HCEC 1CT (cell line): Measurements from ENCODE around the gene PKIB.
"Not testable (repeated sequence)": the region's sequence is repeated elsewhere in the genome, so short reads cannot be mapped to it uniquely, and the experiment has no call there.

ENCODE experiments used
- DNase-seq: peaks from one replicate; pipeline ENCODE4 v3.0.0-alpha.2; 2017

Gene PKIB

GRCh38 chr6:122713138-122713537 is 102.9 kb downstream of the PKIB start:
- no peak for DNase-seq

GRCh38 chr6:122714059-122714458 is 103.9 kb downstream of the PKIB start:
- no peak for DNase-seq

- peak; percentile 89 for DNase-seq
These were observed 105.5 kb downstream of the PKIB start for GRCh38 chr6:122715725-122716124.

GRCh38 chr6:122717350-122717749 is 107.1 kb downstream of the PKIB start:
- peak; percentile 81 for DNase-seq

- DNase-seq, result no peak
These were observed 108.4 kb downstream of the PKIB start for GRCh38 chr6:122718616-122719015.

GRCh38 chr6:122719176-122719575 is 109.0 kb downstream of the PKIB start:
- DNase-seq, result no peak

GRCh38 chr6:122722746-122723145 is 112.5 kb downstream of the PKIB start:
- peak; percentile 78 for DNase-seq

GRCh38 chr6:122726649-122727048 is 116.4 kb downstream of the PKIB start:
- DNase-seq, result peak; percentile 39

GRCh38 chr6:122727244-122727643 is 117.0 kb downstream of the PKIB start:
- no peak for DNase-seq

- DNase-seq, result no peak
These were observed 120.1 kb downstream of the PKIB start for GRCh38 chr6:122730334-122730733.

- peak; percentile 46 for DNase-seq
These were observed 120.7 kb downstream of the PKIB start for GRCh38 chr6:122730775-122731386.

- no peak for DNase-seq
These were observed 123.1 kb downstream of the PKIB start for GRCh38 chr6:122733259-122733658.

- DNase-seq, result no peak
These were observed 124.6 kb downstream of the PKIB start for GRCh38 chr6:122734529-122735395.

- DNase-seq, result no peak
These were observed 125.4 kb downstream of the PKIB start for GRCh38 chr6:122735582-122735981.

GRCh38 chr6:122736163-122736562 is 126.0 kb downstream of the PKIB start:
- DNase-seq, result no peak

GRCh38 chr6:122736616-122737015 is 126.4 kb downstream of the PKIB start:
- DNase-seq, result no peak

GRCh38 chr6:122740091-122740490 is 129.9 kb downstream of the PKIB start:
- DNase-seq, result no peak

- DNase-seq, result no peak
These were observed 130.7 kb downstream of the PKIB start for GRCh38 chr6:122740936-122741335.

- not testable (repeated sequence) for DNase-seq
These were observed 134.0 kb downstream of the PKIB start for GRCh38 chr6:122744247-122744646.

- DNase-seq, result not testable (repeated sequence)
These were observed 134.7 kb downstream of the PKIB start for GRCh38 chr6:122744856-122745255.

- no peak for DNase-seq
These were observed 136.5 kb downstream of the PKIB start for GRCh38 chr6:122746688-122747087.

- DNase-seq, result no peak
These were observed 137.4 kb downstream of the PKIB start for GRCh38 chr6:122747573-122747972.

GRCh38 chr6:122748945-122749344 is 138.7 kb downstream of the PKIB start:
- DNase-seq, result not testable (repeated sequence)

GRCh38 chr6:122749451-122750050 is 139.3 kb downstream of the PKIB start:
- no peak for DNase-seq
